Activated naive CD4-positive, alpha-beta T cell treated with anti-CD3 and anti-CD28 coated beads, Interleukin-2, amount 10 ng/mL, durations not matched to agents 7 days and 5 days (primary cell): ENCODE data around the gene HEMK1.
A peak's percentile ranks its signal among the peaks of the same experiment; 100 is the strongest.

Source experiments
- CTCF ChIA-PET: fragments of 350-600 bp; sonication (Branson Sonifier 250); formaldehyde crosslinking; loops from one replicate; lab custom pipeline; 2021; ENCODE audit warnings: antibody characterized with exemption; lab: Charles Lee
- DNase-seq: peaks from one replicate; pipeline ENCODE4 v3.0.0-alpha.2; 2020
- H3K27ac Mint-ChIP-seq: one replicate; pipeline ENCODE4 v1.8.0; 2021; ENCODE audit warnings: mild to moderate bottlenecking, moderate library complexity, mixed read lengths
- H3K27me3 Mint-ChIP-seq: one replicate; pipeline ENCODE4 v1.8.0; 2021; ENCODE audit warnings: mild to moderate bottlenecking, mixed read lengths
- H3K36me3 Mint-ChIP-seq: one replicate; pipeline ENCODE4 v1.8.0; 2021; ENCODE audit warnings: mixed read lengths
- H3K4me1 Mint-ChIP-seq: one replicate; pipeline ENCODE4 v1.8.0; 2021; ENCODE audit warnings: mixed read lengths
- H3K4me3 Mint-ChIP-seq: one replicate; pipeline ENCODE4 v1.8.0; 2021; ENCODE audit warnings: mild to moderate bottlenecking, moderate library complexity, mixed read lengths
- H3K9me3 Mint-ChIP-seq: one replicate; pipeline ENCODE4 v1.8.0; 2021; ENCODE audit warnings: mixed read lengths

HEMK1 gene

DNA sequence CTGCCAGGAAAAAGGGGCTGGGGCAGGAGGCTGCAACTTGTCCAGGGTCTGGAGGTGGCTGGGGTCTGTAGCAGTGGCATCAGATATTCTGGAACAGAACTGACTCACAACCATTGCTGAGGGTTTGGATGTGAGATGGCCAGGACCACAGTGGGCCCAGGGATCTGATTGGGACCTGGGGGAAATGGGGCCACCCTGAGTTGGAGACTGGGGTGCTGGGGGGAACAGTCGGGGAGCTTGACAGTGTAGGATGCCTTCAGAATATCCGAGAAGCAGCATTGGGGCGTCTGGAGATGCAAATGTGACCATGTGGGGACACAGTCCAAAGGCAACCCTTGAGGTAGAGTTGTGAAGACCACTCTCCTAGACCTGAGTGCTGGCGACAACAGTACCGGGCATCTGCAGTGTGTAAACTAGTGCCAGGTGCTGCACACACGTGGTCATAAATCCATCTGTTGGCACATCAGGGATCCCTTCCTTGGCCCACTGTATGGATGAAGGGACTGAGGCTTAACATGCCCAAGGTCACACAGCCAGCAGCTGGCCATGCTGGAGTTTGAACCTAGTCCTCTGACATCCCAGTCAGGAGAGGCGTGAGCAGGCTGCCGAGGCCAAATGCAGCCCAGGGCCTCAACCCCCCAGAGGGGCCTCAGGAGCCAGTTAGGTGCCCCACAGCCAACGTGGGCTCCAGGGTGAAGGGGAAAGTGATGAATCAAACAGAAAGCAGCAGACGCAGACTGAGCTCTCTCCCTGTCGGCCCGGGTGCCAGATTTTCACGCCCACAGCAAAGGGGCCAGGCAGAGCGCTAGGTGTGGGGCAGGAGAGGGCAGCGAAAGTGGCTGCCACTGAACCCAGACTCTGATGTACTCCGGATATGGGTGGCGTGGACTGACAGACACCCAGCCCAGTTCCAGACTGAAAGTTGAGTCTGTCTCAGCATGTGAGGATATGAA lies 18.8 kb downstream of the HEMK1 start:
- H3K27me3 Mint-ChIP-seq: no peaks in the 10 kb centered on the region
- CTCF ChIA-PET: interaction anchor here (9.8 to 10.7 kb wide), 2 partner anchors 15 to 20 kb away, joined by 213 to 257 read pairs; partner anchors contain the start of genes CISH, HEMK1 and MAPKAPK3
- peaks cover 40% of the 10 kb centered on the region for H3K36me3 Mint-ChIP-seq
- peak overlapping the region; percentile 51 for H3K4me3 Mint-ChIP-seq
- peak; percentile 78 for DNase-seq
- peaks cover 92% of the 10 kb centered on the region for H3K4me1 Mint-ChIP-seq
- H3K9me3 Mint-ChIP-seq: no peaks in the 10 kb centered on the region
- H3K27ac Mint-ChIP-seq: peak overlapping the region; percentile 98

DNA sequence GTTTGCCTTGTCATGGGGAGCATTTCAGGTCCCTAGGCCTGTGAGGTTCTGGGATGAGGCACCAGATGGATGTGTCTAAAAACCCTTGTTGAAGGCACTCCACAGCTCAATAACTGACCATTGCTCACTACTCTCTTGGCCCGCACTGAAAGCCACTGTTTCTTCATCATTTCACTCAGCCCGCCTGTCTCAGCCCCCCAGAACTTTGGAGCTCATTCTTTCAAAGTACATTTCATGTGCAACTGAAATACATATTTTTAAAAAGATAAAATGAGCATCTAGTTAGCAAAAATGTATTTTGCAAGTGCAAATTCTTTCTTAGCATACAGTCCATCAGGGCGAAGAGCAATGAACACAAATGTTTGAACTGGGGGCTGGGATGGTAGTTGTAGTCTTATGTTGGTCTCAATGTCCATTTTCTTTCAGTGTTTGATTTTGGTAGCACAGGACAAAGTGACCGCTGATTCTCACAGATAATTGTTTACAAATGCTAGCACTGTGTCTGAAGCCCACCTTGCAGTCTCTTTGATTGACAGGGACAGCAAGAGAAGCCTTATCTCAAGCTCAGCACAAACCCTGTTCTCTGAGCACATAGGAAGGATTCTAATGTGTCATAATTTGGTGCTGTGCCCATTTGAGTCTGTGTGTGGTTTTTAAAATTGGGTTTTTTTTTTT lies 19.6 kb downstream of the HEMK1 start:
- Mint-ChIP-seq H3K27ac (peak overlapping the region; percentile 98), H3K9me3 (no peaks in the 10 kb centered on the region), H3K4me3 (peak overlapping the region; percentile 51), H3K27me3 (no peaks in the 10 kb centered on the region), H3K4me1 (peaks cover 96% of the 10 kb centered on the region), H3K36me3 (peaks cover 36% of the 10 kb centered on the region)
- CTCF ChIA-PET: interaction anchor here (0.8 to 10.7 kb wide), 4 partner anchors 8 to 19 kb away, joined by 3 to 257 read pairs (median 108); partner anchors contain the start of genes CISH, HEMK1 and MAPKAPK3
- no peak for DNase-seq

DNA sequence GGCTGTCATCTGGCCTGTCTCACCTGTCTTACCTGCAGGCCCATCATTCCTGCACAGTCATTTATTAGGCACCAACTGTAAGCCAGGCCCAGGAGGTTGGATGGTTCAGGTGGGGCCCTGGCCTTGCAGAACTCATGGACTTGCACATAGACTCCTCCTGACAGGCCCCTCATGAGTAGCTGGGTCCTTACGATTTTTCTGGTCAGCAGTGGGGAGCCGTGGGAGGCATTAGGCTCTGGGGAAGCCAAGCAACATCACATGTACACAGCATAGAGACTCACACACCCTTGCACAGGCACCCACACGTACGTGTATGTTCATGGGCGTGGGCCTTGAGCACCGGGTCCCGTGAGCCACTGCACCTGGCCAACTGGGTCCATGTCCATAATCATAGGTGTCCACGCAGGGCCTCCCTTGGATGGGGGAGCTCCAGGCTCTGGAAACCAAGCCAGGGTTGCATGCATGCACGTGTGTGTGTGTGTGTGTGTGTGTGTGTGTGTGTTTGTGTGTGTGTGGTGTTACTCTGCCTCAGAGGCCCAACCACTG lies 21.9 kb downstream of the HEMK1 start:
- DNase-seq: peak; percentile 50
- CTCF ChIA-PET: interaction anchor here (1.0 to 10.7 kb wide), 7 partner anchors 8 to 87 kb away, joined by 3 to 257 read pairs (median 11); partner anchors contain the start of genes C3orf18, CISH, HEMK1 and MAPKAPK3
- H3K36me3 Mint-ChIP-seq: peaks cover 29% of the 10 kb centered on the region

DNA sequence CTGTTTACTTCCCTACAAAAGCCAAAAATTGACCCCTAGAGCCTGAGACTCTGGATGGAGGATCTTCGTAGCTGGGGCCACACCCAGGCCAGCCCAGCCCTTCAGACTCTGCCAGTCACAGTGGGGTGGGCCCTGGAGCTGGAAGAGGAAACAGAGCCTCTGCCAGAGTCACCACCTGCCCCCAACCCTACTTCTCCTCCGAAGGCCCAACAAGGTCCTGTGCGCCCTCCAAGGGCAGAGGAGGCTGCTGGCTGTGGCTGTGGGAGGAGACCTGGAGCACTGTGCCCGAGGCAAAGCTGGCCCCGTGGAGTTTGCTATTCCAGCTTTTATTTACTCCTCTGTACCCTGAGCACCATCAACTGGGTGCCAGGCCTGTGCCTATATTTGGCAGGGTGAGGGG lies 23.2 kb downstream of the HEMK1 start:
- H3K4me1 Mint-ChIP-seq: peaks cover 87% of the 10 kb centered on the region
- CTCF ChIA-PET: interaction anchor here (1.6 to 10.7 kb wide), 4 partner anchors 12 to 25 kb away, joined by 5 to 257 read pairs (median 110); partner anchors contain the start of genes C3orf18, CISH, HEMK1 and MAPKAPK3
- no peaks in the 10 kb centered on the region for H3K9me3 Mint-ChIP-seq
- H3K27me3 Mint-ChIP-seq: no peaks in the 10 kb centered on the region
- H3K36me3 Mint-ChIP-seq: peaks cover 25% of the 10 kb centered on the region
- peak; percentile 23 for DNase-seq
- peak overlapping the region; percentile 98 for H3K27ac Mint-ChIP-seq
- H3K4me3 Mint-ChIP-seq: peak overlapping the region; percentile 42

More for the DNA sequence above, 21.9 kb downstream of the HEMK1 start:
- Mint-ChIP-seq H3K27me3 (no peaks in the 10 kb centered on the region), H3K4me3 (peak overlapping the region; percentile 66), H3K9me3 (no peaks in the 10 kb centered on the region), H3K27ac (peak overlapping the region; percentile 98), H3K4me1 (peaks cover 98% of the 10 kb centered on the region)

DNA sequence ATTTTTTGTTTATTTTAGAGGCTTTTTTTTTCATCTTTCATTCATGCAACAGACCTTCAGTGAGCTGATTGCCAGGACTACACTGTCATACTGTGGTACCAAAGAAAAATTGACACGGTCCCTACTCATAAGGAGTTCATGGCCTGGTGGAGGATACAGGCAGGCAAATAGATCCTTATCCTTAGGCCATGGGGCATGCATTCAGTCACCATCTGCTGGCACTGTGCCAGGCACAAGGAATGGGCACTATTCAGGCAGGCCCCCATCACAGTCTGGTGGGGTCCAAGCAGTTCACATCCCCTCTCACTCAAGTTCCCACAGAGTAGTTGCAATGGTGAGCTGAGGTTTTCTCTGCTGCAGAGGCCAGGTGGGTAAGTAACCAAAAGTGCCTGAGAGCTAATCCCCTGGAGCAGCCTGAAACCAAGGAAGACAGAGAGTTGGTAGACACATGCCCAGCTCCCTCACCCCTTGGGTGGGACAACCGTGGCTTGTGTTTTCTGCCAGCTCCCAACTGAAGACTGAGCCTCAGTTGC lies 25.0 kb downstream of the HEMK1 start:
- no peaks in the 10 kb centered on the region for H3K27me3 Mint-ChIP-seq

DNA sequence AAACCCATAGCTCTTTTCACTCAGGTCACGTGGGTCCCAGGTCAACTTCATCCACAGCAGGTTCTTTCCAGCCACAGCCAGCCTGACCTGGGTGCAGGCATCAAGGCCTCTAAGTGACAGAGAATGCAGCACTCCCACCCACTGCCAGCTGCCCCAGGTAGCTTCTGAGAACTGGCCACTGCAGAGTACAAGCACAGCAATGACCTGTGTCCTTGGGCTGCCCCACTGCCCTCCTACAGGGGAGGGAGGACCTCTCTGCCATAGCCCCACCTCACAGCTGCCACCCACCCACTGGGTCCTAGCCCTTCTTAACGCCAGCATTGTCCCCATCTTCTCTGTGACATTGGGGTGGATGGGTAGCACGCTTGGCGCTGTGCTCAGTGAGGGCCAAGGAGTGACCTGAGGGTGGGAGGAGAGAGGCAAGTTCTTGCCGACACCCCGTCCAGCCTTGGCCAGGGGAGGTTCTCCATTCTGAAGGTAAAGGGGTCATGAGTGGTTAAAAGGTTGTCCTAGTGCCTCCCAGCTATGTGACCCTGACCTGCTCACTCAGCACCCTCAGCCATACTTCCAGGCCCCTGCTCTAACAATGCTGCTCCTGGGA lies 29.9 kb downstream of the HEMK1 start:
- no peak for DNase-seq
- Mint-ChIP-seq H3K4me1 (peaks cover 86% of the 10 kb centered on the region), H3K9me3 (no peaks in the 10 kb centered on the region), H3K27ac (peak overlapping the region; percentile 99), H3K36me3 (peaks cover 62% of the 10 kb centered on the region), H3K4me3 (no peak overlapping the region), H3K27me3 (peaks cover 5% of the 10 kb centered on the region)
- CTCF ChIA-PET: interaction anchor here (1.0 to 25.1 kb wide), 5 partner anchors 8 to 25 kb away, joined by 3 to 753 read pairs (median 4); partner anchors contain the start of genes C3orf18, CISH and HEMK1

More for the DNA sequence above, 25.0 kb downstream of the HEMK1 start:
- peaks cover 85% of the 10 kb centered on the region for H3K4me1 Mint-ChIP-seq
- H3K36me3 Mint-ChIP-seq: peaks cover 29% of the 10 kb centered on the region
- DNase-seq: no peak
- peak overlapping the region; percentile 98 for H3K27ac Mint-ChIP-seq
- H3K9me3 Mint-ChIP-seq: no peaks in the 10 kb centered on the region
- no peak overlapping the region for H3K4me3 Mint-ChIP-seq
- CTCF ChIA-PET: interaction anchor here (9.8 to 10.7 kb wide), 2 partner anchors 14 to 22 kb away, joined by 213 to 257 read pairs; partner anchors contain the start of genes CISH, HEMK1 and MAPKAPK3

DNA sequence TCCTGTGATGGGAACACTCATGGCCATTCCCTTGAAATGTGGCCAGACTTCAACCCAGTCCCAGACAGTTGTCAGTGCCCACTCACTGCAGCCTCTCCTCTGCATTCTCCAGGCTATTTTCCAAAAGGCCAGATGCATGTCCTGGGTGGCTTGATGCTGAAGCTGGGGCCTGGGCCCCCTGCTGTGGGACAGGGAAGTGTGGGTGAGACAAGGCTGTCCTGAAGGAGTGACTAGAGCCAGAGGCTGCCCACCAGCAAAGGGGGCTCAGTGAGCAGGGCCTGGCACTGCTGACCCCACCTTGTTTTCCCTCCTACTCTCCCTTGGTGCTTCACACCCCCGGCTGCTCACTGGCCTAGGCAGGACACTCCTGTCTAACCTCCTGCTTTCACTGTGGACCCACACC lies 30.4 kb downstream of the HEMK1 start:
- DNase-seq: no peak
- Mint-ChIP-seq H3K4me1 (peaks cover 86% of the 10 kb centered on the region), H3K27ac (peak overlapping the region; percentile 99), H3K27me3 (peaks cover 5% of the 10 kb centered on the region), H3K36me3 (peaks cover 63% of the 10 kb centered on the region), H3K9me3 (no peaks in the 10 kb centered on the region), H3K4me3 (peak overlapping the region; percentile 98)
- CTCF ChIA-PET: interaction anchor here (1.0 to 25.1 kb wide), 4 partner anchors 9 to 26 kb away, joined by 3 to 753 read pairs (median 146); partner anchors contain the start of genes C3orf18, CISH and HEMK1

DNA sequence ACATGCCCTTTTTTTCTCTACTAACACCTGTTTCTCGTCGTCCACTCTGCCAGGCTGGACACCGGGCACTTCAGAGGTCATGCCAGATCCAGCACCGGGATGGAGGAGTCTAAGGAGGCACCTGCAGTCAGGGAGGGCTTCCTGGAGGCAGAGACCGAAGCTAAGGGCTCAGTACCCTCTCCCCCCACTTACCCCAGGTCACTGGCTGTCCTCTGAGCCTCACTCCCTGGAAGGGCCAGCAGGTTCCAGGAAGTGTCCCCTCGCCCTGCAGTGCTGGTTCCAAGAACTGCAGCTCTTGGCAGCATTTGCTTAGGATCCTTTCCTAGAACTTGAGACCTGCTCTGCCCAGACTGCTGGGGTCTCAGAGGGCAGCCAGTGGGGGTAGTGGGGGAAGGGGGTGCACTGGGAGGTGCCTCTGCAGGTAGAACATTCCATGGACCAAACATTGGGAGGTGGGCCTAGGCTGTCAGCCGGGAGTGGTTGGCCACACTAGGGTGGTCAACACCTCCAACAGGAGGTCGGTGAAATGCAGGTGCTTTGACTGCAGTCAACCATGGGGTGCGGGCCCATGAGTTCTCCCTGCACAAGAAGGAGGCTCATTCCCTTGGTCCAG lies 30.9 kb downstream of the HEMK1 start:
- H3K4me3 Mint-ChIP-seq: peak overlapping the region; percentile 98
- H3K27ac Mint-ChIP-seq: peak overlapping the region; percentile 99
- H3K27me3 Mint-ChIP-seq: peaks cover 5% of the 10 kb centered on the region
- peaks cover 63% of the 10 kb centered on the region for H3K36me3 Mint-ChIP-seq
- CTCF ChIA-PET: interaction anchor here (5.0 to 25.1 kb wide), 3 partner anchors 10 to 26 kb away, joined by 34 to 753 read pairs (median 257); partner anchors contain the start of genes C3orf18, CISH and HEMK1
- DNase-seq: peak; percentile 38
- no peaks in the 10 kb centered on the region for H3K9me3 Mint-ChIP-seq
- peaks cover 86% of the 10 kb centered on the region for H3K4me1 Mint-ChIP-seq

DNA sequence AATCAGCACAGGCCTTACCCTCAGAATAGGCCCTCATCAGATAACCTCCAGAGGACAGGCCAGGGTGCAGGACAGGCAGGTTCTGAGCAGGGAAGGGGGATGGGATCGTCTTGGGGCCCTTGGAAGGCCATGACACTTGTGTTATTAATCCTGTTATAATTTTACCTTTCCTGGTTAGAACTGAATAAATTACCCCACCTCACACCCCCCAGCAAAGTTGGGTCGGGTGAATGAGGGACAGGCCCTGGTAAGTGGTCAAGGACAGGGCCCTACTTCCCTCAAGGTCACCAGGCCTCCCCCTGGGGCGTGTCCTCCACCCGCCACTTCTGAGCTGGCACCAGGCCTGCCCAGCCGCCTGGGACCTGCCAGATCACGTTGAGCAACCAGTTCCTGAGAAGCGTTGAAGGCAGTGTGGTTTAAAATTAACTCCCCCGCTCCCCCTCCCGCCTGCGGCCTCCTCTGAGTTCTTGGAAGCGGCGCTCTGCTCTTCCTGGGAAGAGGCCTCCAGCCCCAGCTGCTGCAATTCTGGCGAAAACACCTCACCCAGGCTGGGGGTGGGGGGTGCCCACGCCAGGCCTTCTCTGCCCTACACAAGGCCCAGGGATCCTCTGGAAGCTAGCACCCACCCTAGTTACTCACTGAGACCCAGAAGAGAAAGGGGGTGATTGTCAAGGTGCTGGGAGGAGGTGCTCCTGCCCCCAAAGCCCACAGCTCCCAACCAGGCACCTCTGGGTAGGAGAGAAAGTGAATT lies 31.7 kb downstream of the HEMK1 start:
- Mint-ChIP-seq H3K9me3 (no peaks in the 10 kb centered on the region), H3K27me3 (peaks cover 5% of the 10 kb centered on the region), H3K27ac (peak overlapping the region; percentile 99), H3K4me1 (peaks cover 86% of the 10 kb centered on the region), H3K36me3 (peaks cover 71% of the 10 kb centered on the region), H3K4me3 (peak overlapping the region; percentile 98)
- CTCF ChIA-PET: interaction anchor here (1.0 to 25.1 kb wide), 5 partner anchors 11 to 27 kb away, joined by 3 to 753 read pairs (median 34); partner anchors contain the start of genes C3orf18, CISH and HEMK1
- peak; percentile 89 for DNase-seq

DNA sequence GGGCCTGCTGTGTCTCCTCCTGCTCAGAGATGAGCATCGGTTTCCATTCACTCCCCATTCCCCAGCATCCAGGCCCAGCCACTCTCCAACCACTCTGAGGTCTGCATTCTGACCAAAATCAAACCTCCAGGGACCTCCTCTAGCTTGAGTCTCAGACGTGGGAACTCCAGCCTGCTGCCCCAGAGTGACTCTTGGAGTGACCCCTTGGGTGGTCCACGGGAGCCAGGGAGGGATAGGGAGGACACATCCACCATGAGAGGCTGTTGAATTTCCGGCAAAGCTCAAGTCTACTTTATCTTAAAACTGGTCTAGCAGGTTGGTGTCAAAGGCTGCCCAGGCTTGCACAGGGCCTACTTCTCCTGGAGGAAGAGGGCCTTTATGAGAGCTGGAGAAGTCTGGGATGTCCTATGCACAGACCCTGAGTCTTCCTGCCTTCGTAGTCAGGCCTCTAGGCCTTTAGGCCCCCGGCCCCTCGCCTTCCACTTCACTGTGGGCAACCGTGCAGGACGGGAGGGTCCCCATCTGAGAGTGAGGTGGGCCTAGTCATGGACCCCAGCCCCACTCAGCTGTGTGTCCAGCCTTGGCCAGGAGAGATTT lies 33.4 kb downstream of the HEMK1 start:
- Mint-ChIP-seq H3K27me3 (peaks cover 6% of the 10 kb centered on the region), H3K4me1 (peaks cover 84% of the 10 kb centered on the region), H3K9me3 (no peaks in the 10 kb centered on the region), H3K4me3 (peak overlapping the region; percentile 98), H3K27ac (peak overlapping the region; percentile 99), H3K36me3 (peaks cover 85% of the 10 kb centered on the region)
- DNase-seq: no peak
- CTCF ChIA-PET: interaction anchor here (5.0 to 25.1 kb wide), 3 partner anchors 9 to 29 kb away, joined by 34 to 753 read pairs (median 257); partner anchors contain the start of genes C3orf18, CISH and HEMK1

DNA sequence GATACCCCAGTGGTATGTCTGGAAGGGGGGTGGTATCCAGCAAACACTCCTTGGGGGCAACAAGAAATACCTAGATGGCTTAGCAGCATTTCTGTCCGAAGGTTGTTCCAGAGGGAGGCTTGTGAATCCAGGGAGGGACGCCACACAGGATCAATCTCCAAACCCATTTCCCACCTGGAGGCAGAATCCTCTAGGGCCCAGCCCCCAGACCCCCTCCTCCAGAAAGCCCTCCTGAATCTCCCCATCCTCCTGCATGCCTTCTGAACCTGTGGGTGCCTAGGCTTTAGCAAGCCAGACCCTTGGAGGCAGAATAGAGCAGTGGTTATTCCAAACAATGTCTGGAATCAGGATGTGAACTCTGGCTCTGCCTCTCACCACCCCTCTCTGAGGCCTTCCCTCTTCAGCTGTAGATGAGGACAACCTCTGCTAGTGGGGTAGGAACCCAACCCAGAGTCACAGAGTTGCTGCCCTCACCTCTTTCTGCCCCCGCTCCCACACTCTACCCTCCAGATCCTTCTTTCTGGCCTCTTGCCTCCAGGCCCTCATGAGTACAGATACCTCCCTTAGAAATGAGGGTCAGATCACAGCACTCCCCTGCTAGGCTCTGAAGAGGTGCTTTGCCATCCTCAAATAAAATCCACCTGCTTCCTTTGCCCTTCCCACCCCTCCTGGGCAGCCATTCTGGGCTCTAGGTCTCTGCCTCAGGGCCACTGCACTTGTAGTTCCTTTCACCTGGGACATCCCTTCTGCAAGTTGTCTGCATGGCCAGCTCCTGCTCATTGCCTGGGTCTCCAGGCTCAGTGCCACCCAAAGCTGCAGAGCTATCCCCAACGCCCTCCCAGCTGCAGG lies 34.2 kb downstream of the HEMK1 start:
- peaks cover 13% of the 10 kb centered on the region for H3K27me3 Mint-ChIP-seq
- H3K27ac Mint-ChIP-seq: peak overlapping the region; percentile 99
- H3K4me3 Mint-ChIP-seq: peak overlapping the region; percentile 98
- peak; percentile 34 for DNase-seq
- H3K4me1 Mint-ChIP-seq: peaks cover 77% of the 10 kb centered on the region
- no peaks in the 10 kb centered on the region for H3K9me3 Mint-ChIP-seq
- CTCF ChIA-PET: interaction anchor here (5.0 to 25.1 kb wide), 3 partner anchors 8 to 30 kb away, joined by 34 to 753 read pairs (median 257); partner anchors contain the start of genes C3orf18, CISH and HEMK1
- peaks cover 86% of the 10 kb centered on the region for H3K36me3 Mint-ChIP-seq
